ENCODE results near the gene IL16. TPM values are rescaled to one million over a fixed set of nuclear protein-coding genes. Genes with fewer than 3 reads are reported as not detected.

IL16 gene
- total RNA-seq, 6 experiments from 2014 or later = 2.0 to 6.8 (median 3.2) TPM

DNA sequence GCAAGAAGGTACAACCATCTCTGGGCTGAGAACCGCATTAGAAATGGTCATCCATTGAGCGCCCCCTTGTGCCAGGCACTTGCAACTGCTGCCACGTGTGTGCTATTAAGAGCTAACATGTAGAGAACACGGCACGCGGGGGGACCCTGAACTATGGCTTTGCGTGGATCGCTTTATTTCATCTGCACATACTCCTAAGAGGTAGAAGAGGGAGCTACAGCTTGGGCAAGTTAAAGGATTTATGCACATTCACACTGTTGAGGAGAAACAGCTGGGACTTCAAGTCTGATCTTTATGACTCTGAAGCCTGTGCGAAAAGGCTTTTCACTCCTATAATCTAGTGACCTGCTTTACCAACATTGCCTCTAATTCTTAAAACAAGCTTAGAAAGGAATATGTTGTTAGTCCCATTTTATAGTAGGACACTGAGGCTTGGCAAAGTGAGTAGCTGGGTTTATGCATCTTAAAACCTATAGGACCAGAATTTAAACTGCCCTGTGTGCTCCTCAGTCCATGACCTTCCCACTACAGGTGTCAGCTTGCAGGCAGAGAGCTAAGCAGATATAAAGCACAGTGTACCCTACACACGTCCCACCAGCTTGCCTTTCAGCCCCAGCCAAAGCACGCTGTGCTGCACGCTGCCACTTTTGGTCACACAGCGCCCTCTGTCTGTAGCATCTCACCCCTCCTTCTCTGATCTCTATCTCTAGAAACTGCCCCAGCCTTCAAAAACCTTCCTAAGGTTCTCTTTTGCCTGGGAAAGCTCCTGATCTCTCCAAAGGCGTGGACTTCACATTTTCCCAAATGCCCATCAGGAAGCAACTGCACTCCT, 69.5 kb downstream of the IL16 start:
- DNase-seq (peak; percentile 82 to 83 (median 82)), ATAC-seq (peak; percentile 92 to 95 (median 93))
- Histone ChIP-seq H3K36me3 (no peaks in the 10 kb centered on the region), H3K9me3 (no peaks in the 10 kb centered on the region), H3K27me3 (no peaks in the 10 kb centered on the region), H3K27ac (no peak overlapping the region), H3K4me3 (peak overlapping the region in 2 of 3 donors; percentile 17 to 37), H3K4me1 (peaks cover 0 to 11% (median 3%) of the 10 kb centered on the region in 4 donors)
- TF ChIP-seq, protein P1, sequence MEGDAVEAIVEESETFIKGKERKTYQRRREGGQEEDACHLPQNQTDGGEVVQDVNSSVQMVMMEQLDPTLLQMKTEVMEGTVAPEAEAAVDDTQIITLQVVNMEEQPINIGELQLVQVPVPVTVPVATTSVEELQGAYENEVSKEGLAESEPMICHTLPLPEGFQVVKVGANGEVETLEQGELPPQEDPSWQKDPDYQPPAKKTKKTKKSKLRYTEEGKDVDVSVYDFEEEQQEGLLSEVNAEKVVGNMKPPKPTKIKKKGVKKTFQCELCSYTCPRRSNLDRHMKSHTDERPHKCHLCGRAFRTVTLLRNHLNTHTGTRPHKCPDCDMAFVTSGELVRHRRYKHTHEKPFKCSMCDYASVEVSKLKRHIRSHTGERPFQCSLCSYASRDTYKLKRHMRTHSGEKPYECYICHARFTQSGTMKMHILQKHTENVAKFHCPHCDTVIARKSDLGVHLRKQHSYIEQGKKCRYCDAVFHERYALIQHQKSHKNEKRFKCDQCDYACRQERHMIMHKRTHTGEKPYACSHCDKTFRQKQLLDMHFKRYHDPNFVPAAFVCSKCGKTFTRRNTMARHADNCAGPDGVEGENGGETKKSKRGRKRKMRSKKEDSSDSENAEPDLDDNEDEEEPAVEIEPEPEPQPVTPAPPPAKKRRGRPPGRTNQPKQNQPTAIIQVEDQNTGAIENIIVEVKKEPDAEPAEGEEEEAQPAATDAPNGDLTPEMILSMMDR (IDR thresholded peaks at IDR 0.05) = peak; percentile 81 to 90 (median 89)
- TF ChIP-seq POLR2A (IDR thresholded peaks at IDR 0.05) = no peak
- intact Hi-C loops (cut with DNase I) = loop anchor here (5.0 to 10.0 kb wide), 3 partner anchors 154 to 271 kb away; no protein-coding TSS in a partner anchor
- 2% methylated on average over 14 of the region's 14 CpGs for WGBS (ENCODE audit: insufficient coverage, low coverage, low lambda C conversion rate, missing lambda C conversion rate)

DNA sequence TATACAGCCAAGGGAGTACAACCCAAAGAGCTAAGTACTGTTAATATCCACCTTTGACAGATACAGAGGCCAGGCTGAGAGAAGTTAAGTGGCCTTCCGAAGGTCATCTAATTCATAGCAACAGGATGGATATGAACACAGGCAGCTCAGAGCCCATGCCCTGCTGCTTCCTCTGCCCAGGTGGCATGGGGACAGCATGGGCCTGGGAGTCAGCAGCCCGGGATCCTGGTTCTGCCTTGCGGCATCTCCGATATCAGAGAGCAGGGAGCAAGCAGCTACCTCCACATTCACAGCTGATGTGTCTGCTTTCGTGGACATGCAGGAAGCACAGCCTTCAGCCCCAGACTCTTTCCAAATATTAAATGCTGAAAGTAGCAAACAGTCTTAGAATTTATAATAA, 71.7 kb downstream of the IL16 start:
- Histone ChIP-seq H3K27ac (no peak overlapping the region), H3K36me3 (no peaks in the 10 kb centered on the region), H3K9me3 (no peaks in the 10 kb centered on the region), H3K4me3 (no peak overlapping the region), H3K27me3 (no peaks in the 10 kb centered on the region), H3K4me1 (peaks cover 0 to 26% (median 8%) of the 10 kb centered on the region in 4 donors)
- ATAC-seq (no peak), DNase-seq (no peak)
- no CpG with 5 or more reads among the region's 5 CpGs for WGBS (ENCODE audit: insufficient coverage, low coverage, low lambda C conversion rate, missing lambda C conversion rate)
- intact Hi-C loops (cut with DNase I) = loop anchor here (5.0 to 10.0 kb wide), 3 partner anchors 156 to 274 kb away; no protein-coding TSS in a partner anchor
- TF ChIP-seq, protein P1 (IDR thresholded peaks at IDR 0.05) = no peak
- no peak for TF ChIP-seq POLR2A (IDR thresholded peaks at IDR 0.05)

- no peaks in the 10 kb centered on the region for H3K27me3 ChIP-seq
- ATAC-seq = no peak
- peaks cover 0 to 31% (median 11%) of the 10 kb centered on the region in 4 donors for H3K4me1 ChIP-seq
- TF ChIP-seq, protein P1 (IDR thresholded peaks at IDR 0.05) = no peak
- TF ChIP-seq POLR2A (IDR thresholded peaks at IDR 0.05) = no peak
- H3K9me3 ChIP-seq = no peaks in the 10 kb centered on the region
- H3K4me3 ChIP-seq = no peak overlapping the region
- H3K27ac ChIP-seq = no peak overlapping the region
- intact Hi-C loops (cut with DNase I) = loop anchor here (5.0 to 10.0 kb wide), 3 partner anchors 157 to 274 kb away; no protein-coding TSS in a partner anchor
- DNase-seq = no peak
- WGBS (ENCODE audit: insufficient coverage, low coverage, low lambda C conversion rate, missing lambda C conversion rate) = 47% methylated on average over 3 of the region's 10 CpGs
- no peaks in the 10 kb centered on the region for H3K36me3 ChIP-seq
These were observed 72.4 kb downstream of the IL16 start for GRCh38 chr15:81268881-81269601.

- intact Hi-C loops (cut with DNase I) = loop anchor here (10.0 kb wide), 3 partner anchors 65 to 135 kb away; no protein-coding TSS in a partner anchor
- peaks cover 0 to 40% (median 14%) of the 10 kb centered on the region in 4 donors for H3K4me1 ChIP-seq
- no peak overlapping the region for H3K4me3 ChIP-seq
- ATAC-seq (no peak), DNase-seq (no peak)
- H3K9me3 ChIP-seq = no peaks in the 10 kb centered on the region
- no peak for TF ChIP-seq POLR2A (IDR thresholded peaks at IDR 0.05)
- TF ChIP-seq, protein P1 (IDR thresholded peaks at IDR 0.05) = no peak
- H3K27ac ChIP-seq = no peak overlapping the region
- H3K27me3 ChIP-seq = no peaks in the 10 kb centered on the region
- 87% methylated on average over 3 of the region's 3 CpGs for WGBS (ENCODE audit: insufficient coverage, low coverage, low lambda C conversion rate, missing lambda C conversion rate)
- no peaks in the 10 kb centered on the region for H3K36me3 ChIP-seq
These were observed 73.5 kb downstream of the IL16 start for GRCh38 chr15:81270188-81270587.
